Right lobe of liver (tissue), 6 donors: ENCODE data around the gene MYPN. TPM values are rescaled to one million over a fixed set of nuclear protein-coding genes. Genes with fewer than 3 reads are reported as not detected.

Experiments
- ATAC-seq, 4 donors: fragments of 200-7000 bp; cut with Tn5 transposase; one replicate each; pipeline ENCODE4 v1.9.1; 2020; ENCODE audit warnings: mild to moderate bottlenecking in 4 of 4, moderate library complexity in 4 of 4
- DNase-seq, 3 donors: peaks; one replicate each; pipeline ENCODE4 v3.0.0-alpha.2; 2020
- H3K27ac ChIP-seq, 3 donors: fragments of 200-600 bp; one replicate each; pipeline ENCODE4 v1.8.0; 2022
- H3K27me3 ChIP-seq, 2 donors: fragments of 200-600 bp; one replicate each; pipeline ENCODE4 v1.8.0; 2022
- H3K36me3 ChIP-seq, 4 donors: fragments of 200-600 bp; sonication (generic) in 1 of 4; one replicate each; pipeline versions ENCODE4 v1.5.1 to v1.8.0; 2017 to 2022; ENCODE audit warnings: control low read depth in 1 of 4
- H3K4me1 ChIP-seq, 4 donors: fragments of 200-600 bp; sonication (generic) in 1 of 4; one replicate each; pipeline versions ENCODE4 v1.5.1 to v1.8.0; 2017 to 2022; ENCODE audit warnings: control low read depth in 1 of 4
- H3K4me3 ChIP-seq, 3 donors: fragments of 200-600 bp; one replicate each; pipeline ENCODE4 v1.8.0; 2022
- H3K9me3 ChIP-seq, 4 donors: fragments of 200-600 bp; sonication (generic) in 1 of 4; one replicate each; pipeline versions ENCODE4 v1.5.1 to v1.8.0; 2017 to 2022; ENCODE audit warnings: control low read depth in 1 of 4
- POLR2A ChIP-seq: fragments of 450-650 bp; IDR thresholded peaks from one replicate; pipeline ENCODE4 v1.6.1; 2017; ENCODE audit warnings: antibody characterized with exemption, mild to moderate bottlenecking
- WGBS: methylation state at CpG from one replicate; pipeline ENCODE4 v1.1.6; 2018; ENCODE audit warnings: low coverage, low lambda C conversion rate; ENCODE audit not compliant: insufficient coverage; ENCODE audit errors: missing lambda C conversion rate; 5-methylcytosine and 5-hydroxymethylcytosine counted together
- intact Hi-C, 2 donors: fragments of 100-400 bp; cut with DNase I; formaldehyde crosslinking; loops; one replicate each; pipeline versions ENCODE4 v1.11.2 to v1.14.1; 2022
- total RNA-seq, 6 experiments: library from RNA; depleted of rRNA in 2 of 6; stranded (reverse); fragments of >200 nt in 2 of 6; fragmentation: NEBNext Ultra II Directional in 3 of 6; extraction: Animal tissue kit (Norgen Biotek cat#: 25700) in 3 of 6; gene quantifications; one replicate each; pipeline versions ENCODE4 v1.1.0 to v1.2.4, GENCODE V29; 2016 to 2023
- TF ChIP-seq, protein P1 (sequence below), 4 donors: fragments of 200-600 bp in 3 of 4; fragments of 450-650 bp in 1 of 4; IDR thresholded peaks; one replicate each; pipeline versions ENCODE4 v1.5.1 to v1.8.0; 2016 to 2022; ENCODE audit warnings: antibody characterized with exemption in 4 of 4, mild to moderate bottlenecking in 2 of 4
- donor health status: DM: no; HTN: yes; CAD: no.
- donor health status: DM: no; HTN: no; CAD: no.
- donor health status: DM: no; HTN: no; CAD: no.
- donor health status: DM: no; HTN: yes; CAD: no.
- donor health status: DM: no; HTN: yes; CAD: no.

The MYPN gene
- total RNA-seq, 6 experiments from 2014 or later, result 0.07 to 0.31 (median 0.10) TPM; not detected in 2

DNA sequence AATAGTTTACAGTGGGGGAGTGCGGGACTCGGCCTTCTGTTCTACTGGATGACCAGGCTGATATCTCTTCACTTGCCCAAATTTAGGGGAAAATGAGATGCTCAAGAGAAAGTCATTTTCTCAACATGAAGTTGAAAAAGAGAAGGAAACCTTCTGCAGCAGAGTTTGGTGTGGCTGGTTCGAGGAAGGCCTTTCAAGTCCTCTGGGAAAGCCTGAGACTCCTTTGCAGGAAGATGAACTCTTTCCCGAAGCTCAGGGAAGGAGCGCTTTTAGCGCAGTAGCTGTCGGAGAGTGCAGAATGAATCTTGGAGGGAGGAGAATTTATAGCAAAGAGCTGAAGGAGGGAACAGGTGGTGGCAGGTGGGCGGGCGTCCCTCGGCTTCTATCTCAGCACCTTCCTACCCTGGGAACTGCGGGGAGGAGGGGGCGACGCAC is 122.5 kb downstream of the MYPN start, which contains the start of gene ATOH7:
TSS of gene ATOH7 (minus strand) at position 297 of the 435 bp plus-strand sequence. CDS start 436 bp downstream, outside the sequence.
- Histone ChIP-seq H3K4me1 (no peaks in the 10 kb centered on the region), H3K9me3 (no peaks in the 10 kb centered on the region), H3K27me3 (no peaks in the 10 kb centered on the region), H3K36me3 (no peaks in the 10 kb centered on the region), H3K27ac (peak within 1 kb of the TSS in 1 of 3 donors; percentile 34), H3K4me3 (peak within 1 kb of the TSS; percentile 54 to 59 (median 56))
- DNase-seq (no peak), ATAC-seq (peak in 1 of 4 donors; percentile 2)
- TF ChIP-seq, protein P1, sequence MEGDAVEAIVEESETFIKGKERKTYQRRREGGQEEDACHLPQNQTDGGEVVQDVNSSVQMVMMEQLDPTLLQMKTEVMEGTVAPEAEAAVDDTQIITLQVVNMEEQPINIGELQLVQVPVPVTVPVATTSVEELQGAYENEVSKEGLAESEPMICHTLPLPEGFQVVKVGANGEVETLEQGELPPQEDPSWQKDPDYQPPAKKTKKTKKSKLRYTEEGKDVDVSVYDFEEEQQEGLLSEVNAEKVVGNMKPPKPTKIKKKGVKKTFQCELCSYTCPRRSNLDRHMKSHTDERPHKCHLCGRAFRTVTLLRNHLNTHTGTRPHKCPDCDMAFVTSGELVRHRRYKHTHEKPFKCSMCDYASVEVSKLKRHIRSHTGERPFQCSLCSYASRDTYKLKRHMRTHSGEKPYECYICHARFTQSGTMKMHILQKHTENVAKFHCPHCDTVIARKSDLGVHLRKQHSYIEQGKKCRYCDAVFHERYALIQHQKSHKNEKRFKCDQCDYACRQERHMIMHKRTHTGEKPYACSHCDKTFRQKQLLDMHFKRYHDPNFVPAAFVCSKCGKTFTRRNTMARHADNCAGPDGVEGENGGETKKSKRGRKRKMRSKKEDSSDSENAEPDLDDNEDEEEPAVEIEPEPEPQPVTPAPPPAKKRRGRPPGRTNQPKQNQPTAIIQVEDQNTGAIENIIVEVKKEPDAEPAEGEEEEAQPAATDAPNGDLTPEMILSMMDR (IDR thresholded peaks at IDR 0.05), result no peak
- no peak for TF ChIP-seq POLR2A
- 30% methylated on average over 7 of the region's 13 CpGs for WGBS
- intact Hi-C loops, result no loop called here

DNA sequence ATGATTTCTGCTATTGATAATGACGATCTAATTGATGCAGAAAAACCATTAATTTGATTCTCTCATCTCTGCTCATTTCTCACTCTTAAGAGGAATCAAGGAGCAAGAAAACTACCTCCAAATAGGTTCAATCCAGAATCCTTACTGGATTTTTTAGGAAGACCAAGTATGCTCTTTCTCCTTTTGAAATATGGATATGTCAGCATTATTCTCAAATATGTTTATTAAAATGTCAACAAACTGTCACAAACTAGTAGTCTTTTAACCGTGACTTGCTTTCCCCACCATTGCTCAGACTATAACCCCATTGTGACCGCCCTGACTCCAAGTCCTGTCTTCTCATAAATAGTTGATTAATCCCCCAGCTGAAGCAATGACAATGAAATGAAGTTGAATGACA is 123.8 kb downstream of the MYPN start:
- 87% methylated on average over 3 of the region's 3 CpGs for WGBS
- no peak overlapping the region for H3K4me3 ChIP-seq
- H3K27ac ChIP-seq, result no peak overlapping the region
- ATAC-seq (no peak), DNase-seq (no peak)
- H3K9me3 ChIP-seq, result no peaks in the 10 kb centered on the region
- H3K4me1 ChIP-seq, result no peaks in the 10 kb centered on the region
- no peak for TF ChIP-seq POLR2A
- TF ChIP-seq, protein P1 (IDR thresholded peaks at IDR 0.05), result no peak
- H3K36me3 ChIP-seq, result no peaks in the 10 kb centered on the region
- no peaks in the 10 kb centered on the region for H3K27me3 ChIP-seq
- intact Hi-C loops, result no loop called here

- H3K9me3 ChIP-seq, result no peaks in the 10 kb centered on the region
- no peak overlapping the region for H3K4me3 ChIP-seq
- no peaks in the 10 kb centered on the region for H3K36me3 ChIP-seq
- H3K27me3 ChIP-seq, result no peaks in the 10 kb centered on the region
- H3K4me1 ChIP-seq, result no peaks in the 10 kb centered on the region
- ATAC-seq (no peak), DNase-seq (no peak)
- intact Hi-C loops, result no loop called here
- TF ChIP-seq POLR2A, result no peak
- TF ChIP-seq, protein P1 (IDR thresholded peaks at IDR 0.05), result no peak
- 96% methylated on average over 2 of the region's 2 CpGs for WGBS
- H3K27ac ChIP-seq, result no peak overlapping the region
These were observed 125.8 kb downstream of the MYPN start for GRCh38 chr10:68235111-68235510.

DNA sequence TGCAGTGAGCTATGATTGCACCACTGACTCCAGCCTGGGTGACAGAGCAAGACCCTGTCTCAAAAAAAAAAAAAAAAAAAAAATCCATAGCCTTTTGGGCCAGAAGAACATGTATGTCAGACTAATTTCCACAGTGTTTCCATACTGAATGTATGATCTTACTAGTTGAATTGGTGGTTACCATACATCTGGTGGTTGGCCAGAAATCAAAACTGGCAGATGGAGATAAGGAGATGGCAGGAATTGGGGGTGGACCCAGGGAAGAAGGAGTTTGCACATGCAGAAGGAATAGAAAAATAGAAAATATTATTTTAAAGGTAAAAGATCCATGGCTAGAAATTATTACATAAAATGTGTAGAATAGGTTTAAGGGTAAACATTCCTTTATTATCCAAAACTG is 126.3 kb downstream of the MYPN start:
- DNase-seq (no peak), ATAC-seq (no peak)
- no peak overlapping the region for H3K4me3 ChIP-seq
- no peaks in the 10 kb centered on the region for H3K9me3 ChIP-seq
- no peak overlapping the region for H3K27ac ChIP-seq
- TF ChIP-seq, protein P1 (IDR thresholded peaks at IDR 0.05), result no peak
- no peak for TF ChIP-seq POLR2A
- intact Hi-C loops, result no loop called here
- H3K36me3 ChIP-seq, result no peaks in the 10 kb centered on the region
- H3K27me3 ChIP-seq, result no peaks in the 10 kb centered on the region
- no peaks in the 10 kb centered on the region for H3K4me1 ChIP-seq

- Histone ChIP-seq H3K36me3 (no peaks in the 10 kb centered on the region), H3K27ac (no peak overlapping the region), H3K4me1 (no peaks in the 10 kb centered on the region), H3K4me3 (no peak overlapping the region), H3K27me3 (no peaks in the 10 kb centered on the region), H3K9me3 (no peaks in the 10 kb centered on the region)
- WGBS, result 84% methylated on average over 3 of the region's 3 CpGs
- TF ChIP-seq, protein P1 (IDR thresholded peaks at IDR 0.05), result no peak
- no peak for TF ChIP-seq POLR2A
- DNase-seq (no peak), ATAC-seq (no peak)
- intact Hi-C loops, result no loop called here
These were observed 127.9 kb downstream of the MYPN start for GRCh38 chr10:68237173-68237572.
